COLO668 (cell line): Measurements from ENCODE around the gene OR2V1.
"Not testable (repeated sequence)": the region's sequence is repeated elsewhere in the genome, so short reads cannot be mapped to it uniquely, and the experiment has no call there.

Source experiments
- DNase-seq: peaks from one replicate; lab custom pipeline; 2025; ENCODE audit not compliant: unreplicated experiment; lab: John Stamatoyannopoulos, UW

The OR2V1 gene

DNA sequence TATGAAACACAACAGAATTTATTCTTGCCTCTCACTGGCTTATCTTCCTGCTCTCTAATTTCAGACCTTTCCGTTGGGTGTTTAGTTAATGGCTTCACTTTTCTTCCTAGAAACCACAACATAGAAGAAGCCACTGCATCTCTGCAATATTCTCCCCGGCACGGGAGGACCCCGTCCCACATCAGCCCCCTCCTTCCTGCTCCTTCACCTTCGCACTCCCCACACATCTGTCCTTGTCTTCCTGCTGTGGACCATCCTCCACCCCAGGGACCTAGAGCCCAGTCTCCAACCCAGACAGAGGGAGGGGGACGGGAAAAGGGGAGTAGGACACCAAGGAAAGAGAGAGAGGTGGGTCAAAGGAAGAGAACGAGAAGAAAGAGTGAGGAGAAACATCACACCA lies 1.4 kb downstream of the OR2V1 start:
- DNase-seq, result no peak

GRCh38 chr5:181127907-181128626 lies 2.9 kb downstream of the OR2V1 start:
- no peak for DNase-seq

GRCh38 chr5:181127456-181127855 lies 3.5 kb downstream of the OR2V1 start:
- DNase-seq, result no peak

DNA sequence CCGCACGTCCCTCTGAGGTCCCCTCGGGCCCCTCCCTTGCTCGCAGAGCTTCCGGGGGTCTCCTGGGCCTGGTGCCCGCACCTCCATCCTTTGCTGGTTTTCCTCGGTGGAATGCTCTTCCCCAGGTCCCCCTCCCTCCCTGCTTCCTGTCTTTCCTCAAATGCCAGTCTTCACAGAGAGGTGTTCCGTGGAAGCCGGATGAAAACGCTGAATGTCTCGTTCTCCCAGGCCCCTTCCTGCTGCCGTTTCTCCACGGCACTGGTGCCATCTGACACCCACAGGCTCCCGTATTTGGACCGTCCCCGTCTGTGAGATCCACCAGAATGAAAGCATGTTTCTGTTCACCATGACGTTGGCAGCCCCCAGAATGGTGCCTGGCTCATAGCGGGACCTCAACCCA lies 4.1 kb downstream of the OR2V1 start:
- DNase-seq, result no peak

GRCh38 chr5:181124526-181124925 lies 6.4 kb downstream of the OR2V1 start:
- DNase-seq, result no peak

DNA sequence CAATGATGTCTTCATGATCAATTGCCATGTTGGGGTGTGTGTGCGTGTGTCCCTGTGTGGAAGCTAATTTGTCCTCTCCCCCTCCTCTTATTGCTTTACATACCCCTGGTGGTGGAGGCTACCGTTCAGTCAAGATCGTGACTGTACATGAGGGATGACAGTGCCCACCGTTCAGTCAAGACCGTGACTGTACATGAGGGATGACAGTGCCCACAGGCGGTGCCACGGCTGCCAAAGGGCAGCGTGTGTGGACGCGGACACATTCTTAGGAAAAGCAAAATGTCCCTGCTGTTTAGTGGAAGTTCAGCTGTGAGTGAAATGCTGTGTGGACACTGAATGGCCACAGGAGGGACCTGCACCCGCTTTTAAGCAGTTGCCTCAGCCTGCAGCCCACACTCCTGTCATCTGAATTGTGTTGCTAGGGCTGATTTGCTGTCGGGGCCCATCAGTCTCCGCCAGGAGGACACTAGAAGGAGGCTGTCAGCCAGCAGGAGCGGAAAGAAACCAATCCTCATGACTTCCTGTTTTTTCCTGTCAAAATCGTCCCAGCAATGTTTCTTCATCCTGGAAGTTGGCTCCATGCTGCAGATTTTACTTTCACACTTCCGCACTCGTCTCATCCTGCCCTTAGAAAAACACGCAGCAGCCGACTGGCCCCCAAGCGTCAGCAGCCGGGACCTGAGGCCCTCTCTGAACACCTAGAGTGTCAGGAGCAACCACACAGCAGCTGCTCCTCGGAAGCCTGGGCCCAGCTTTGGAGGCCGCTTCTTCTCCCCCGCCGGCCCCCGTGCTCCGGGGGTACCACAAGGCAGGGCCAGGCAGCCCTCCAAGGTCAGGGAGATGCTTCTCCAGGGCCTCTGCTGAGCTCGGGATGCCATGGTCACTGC lies 9.1 kb downstream of the OR2V1 start:
- no peak for DNase-seq

DNA sequence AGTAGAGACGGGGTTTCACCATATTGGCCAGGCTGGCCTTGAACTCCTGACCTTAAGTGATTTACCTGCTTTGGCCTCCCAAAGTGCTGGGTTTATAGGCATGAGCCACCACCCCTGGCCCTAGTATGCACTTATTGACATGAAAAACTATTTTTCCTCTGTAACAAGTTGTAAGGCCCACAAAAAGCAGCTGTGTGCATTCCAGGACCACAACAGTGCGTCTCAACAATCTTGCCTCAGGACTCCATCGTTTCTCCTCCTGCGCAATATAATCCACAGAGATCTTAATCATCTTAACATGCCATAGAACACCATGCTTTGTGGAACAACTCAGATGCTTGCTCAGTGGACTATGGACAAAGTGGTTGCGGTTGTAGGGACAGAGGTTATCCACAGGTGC lies 10.2 kb downstream of the OR2V1 start:
- no peak for DNase-seq

DNA sequence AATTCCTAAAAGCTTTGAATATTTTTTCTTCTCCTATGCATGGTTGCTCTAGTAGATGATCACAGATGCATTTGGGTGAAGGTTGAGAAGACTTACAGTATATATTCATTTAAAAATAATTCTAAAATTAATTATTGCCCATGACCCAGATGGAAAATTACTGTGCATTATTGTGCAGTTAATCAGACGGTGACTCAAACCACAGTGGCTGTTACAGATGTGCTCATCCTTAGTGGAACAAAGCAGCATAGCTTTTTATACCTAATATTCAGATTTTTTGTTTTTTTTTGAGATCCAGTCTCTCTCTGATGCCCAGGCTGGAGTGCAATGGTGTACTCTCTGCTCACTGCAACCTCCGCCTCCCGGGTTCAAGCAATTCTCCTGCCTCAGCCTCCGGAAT lies 10.7 kb downstream of the OR2V1 start:
- DNase-seq, result no peak

DNA sequence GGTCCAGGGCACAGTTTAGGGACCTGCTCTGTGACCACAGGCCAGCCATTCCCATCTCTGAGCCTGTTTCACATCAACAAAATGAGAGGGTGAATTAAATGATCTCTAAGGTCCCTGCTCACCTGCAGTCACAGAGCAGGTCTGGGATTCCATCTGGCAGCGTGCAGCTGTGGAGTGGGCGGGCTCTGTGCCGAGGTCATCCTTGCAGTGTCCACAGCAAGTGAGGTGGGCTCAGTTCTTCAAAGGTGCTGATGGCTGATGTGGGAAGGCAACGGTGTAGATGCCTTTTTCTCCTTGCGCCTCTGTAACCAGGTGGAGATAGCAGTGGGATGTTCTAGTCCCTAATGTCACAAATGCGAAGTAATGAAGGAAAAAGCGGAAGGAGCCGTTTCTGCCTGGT lies 11.9 kb downstream of the OR2V1 start:
- DNase-seq, result no peak

GRCh38 chr5:181118369-181118768 lies 12.6 kb downstream of the OR2V1 start:
- DNase-seq, result no peak

DNA sequence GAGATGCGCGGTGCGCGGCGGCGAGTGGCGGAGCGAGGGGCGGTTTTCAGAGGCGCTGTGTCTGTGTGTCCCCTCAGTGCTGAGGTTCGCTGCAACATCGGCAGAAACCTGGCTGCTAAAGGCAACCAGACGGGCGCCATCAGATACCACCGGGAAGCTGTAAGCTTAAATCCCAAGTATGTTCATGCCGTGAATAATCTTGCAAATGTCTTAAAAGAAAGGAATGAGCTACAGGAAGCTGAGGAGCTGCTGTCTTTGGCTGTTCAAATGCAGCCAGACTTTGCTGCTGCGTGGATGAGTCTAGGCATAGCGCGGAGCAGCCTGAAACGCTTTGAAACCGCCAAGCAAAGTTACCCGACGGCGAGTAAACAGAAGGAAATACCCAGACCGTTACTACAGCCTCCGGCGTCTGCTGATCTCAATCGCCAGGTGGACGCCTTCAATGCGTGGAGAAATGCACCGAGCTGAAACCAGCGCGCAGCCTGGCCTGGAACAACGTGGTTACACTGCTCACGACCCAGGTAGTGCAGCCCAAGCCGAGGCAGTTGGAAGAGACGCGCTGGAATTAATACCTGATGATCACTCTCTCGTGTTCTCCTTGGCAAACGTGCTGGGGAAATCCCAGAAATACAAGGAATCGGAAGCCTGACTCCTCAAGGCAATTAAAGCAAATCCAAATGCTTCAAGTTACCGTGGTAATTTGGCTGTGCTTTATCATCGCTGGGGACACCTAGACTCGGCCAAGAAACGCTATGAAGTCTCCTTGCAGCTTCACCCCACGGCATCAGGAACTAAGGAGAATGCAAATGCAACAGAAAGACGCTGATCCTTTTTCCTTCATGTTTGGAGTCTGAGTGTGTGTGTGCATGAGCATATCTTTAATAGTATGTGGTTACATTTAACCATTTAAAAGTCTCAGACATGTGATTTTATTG lies 15.9 kb downstream of the OR2V1 start:
- DNase-seq, result no peak

DNA sequence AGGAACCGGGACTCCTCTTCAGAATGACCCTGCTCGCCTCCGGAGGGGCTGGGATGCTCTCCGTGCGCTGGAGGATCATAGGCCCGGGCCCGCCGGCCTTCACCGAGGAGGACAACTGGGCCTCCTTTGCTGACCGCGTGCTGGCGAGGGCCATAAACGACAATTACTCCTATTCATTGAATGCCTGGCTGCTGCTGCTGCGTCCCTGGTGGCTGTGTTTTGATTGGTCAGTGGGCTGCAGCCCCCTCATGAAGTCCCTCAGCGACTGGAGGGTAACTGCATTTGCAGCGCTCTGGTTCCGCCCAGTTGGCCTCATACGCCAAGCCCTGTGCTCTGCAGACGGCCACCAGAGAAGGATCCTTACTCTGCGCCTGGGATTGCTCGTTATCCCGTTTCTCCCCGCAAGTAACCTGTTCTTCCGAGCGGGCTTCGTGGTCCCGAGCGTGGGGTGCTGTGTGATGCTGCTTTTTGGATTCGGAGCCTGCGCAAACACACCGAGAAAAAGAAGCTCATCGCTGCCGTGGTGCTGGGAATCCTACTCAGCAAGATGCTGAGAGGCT lies 16.6 kb downstream of the OR2V1 start:
- DNase-seq, result no peak

DNA sequence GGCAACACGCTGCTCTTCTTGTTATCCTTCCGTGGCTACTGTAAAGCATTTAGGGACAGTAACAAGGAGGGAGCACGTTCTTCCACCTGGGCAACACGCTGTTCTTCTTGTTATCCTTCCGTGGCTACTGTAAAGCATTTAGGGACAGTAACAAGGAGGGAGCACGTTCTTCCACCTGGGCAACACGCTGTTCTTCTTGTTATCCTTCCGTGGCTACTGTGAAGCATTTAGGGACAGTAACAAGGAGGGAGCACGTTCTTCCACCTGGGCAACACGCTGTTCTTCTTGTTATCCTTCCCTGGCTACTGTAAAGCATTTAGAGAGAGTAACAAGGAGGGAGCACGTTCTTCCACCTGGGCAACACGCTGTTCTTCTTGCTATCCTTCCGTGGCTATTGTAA lies 17.4 kb downstream of the OR2V1 start:
- not testable (repeated sequence) for DNase-seq

GRCh38 chr5:181112476-181112875 lies 18.5 kb downstream of the OR2V1 start:
- no peak for DNase-seq

DNA sequence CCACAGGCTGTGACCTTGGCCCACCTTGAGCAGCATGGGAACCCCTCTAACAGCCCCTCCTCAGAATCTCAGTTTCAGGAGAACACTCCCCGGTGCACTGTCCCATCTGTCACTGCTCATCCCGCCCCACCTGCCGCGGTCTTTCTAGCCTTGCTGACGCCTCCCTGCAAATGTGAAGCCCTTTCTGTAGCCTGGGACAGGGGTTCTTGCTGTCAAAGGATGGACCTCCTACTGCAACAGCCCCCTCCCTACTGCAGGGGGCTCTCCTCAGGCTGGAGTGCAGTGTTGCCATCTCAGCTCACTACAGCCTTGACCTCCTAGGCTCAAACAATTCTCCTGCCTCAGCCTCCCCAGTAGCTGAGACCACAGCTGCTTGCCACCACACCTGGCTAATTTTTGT lies 20.0 kb downstream of the OR2V1 start:
- DNase-seq, result no peak

GRCh38 chr5:181109489-181110013 lies 21.4 kb downstream of the OR2V1 start:
- no peak for DNase-seq

DNA sequence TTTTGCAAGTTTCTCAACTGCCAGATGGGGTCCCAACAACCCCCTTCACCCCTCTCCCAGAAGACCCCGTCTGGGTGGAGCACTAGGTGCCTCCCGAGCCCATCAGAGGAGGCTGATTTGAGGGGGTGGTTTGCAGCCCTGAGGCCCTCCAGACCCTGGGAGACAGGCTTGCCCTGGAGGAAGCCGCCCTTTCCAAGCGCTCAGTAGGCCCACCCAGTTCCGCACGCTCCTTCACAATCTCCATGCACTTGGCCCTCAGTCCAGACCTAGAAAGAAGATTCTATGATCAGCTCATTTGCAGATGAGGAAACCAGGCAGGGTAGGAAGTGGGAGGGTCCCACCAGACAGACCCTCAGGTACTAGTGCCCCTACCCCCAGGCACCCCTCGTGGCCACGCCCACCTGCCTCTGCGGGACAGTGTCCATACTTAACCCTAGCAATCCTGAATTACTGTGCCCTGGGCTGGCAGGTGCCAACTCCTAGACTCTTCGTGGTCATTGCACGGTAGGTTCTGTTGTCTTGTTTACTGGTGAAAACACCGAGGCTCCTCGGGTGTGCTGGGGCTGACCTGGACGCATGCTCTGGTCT lies 22.3 kb downstream of the OR2V1 start:
- DNase-seq, result no peak

GRCh38 chr5:181107699-181108098 lies 23.3 kb downstream of the OR2V1 start:
- no peak for DNase-seq

DNA sequence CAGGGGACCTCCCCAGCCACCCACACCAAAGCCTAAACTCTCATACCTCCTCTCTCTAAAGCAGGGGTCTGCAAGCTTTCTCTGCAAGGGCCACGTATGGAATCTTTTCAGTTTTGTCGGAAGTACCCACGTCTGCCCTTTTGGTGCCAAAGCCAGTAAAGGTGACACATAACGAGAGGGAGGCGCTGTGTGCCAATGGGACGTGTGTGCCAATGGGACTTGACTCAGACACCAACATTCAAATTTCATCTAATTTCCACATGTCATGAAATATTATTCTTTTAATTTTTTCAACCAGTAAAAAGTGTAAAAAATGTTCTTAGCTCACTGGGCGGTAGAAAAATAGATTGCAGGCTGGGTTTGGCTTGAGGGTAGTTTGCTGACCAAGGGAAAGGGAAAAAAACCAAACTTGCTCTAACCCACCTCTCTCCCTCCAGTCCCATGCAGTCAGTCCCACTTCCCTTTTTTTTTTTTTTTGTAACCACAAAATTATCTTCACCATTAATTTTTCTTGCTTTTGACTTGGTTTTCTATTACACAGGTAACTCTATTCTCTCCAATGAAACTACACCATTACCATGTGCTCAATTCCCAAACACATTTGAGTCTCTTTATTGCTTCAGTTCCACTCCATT lies 25.5 kb downstream of the OR2V1 start:
- DNase-seq, result no peak
